ENCODE data around the gene MFRP. TPM values are rescaled to one million over a fixed set of nuclear protein-coding genes. Genes with fewer than 3 reads are reported as not detected.

MFRP gene
- total and polyA plus RNA-seq, 9 of the 15 experiments (the other 6 are each of a cell fraction or from before 2014, with no cell fraction given) = not detected

- TF ChIP-seq ZFP91 (CRISPR knock-in tag; IDR thresholded peaks at IDR 0.05) (no peak), KDM1A (IDR thresholded peaks at IDR 0.05) (no peak), PRPF4 (IDR thresholded peaks at IDR 0.05; ENCODE audit: insufficient read depth, low read depth, low read length, poor library complexity, severe bottlenecking) (no peak), HMBOX1 (IDR thresholded peaks at IDR 0.05) (no peak), ZNF695 (CRISPR knock-in tag; IDR thresholded peaks at IDR 0.05) (no peak), HMGN3 (IDR thresholded peaks at IDR 0.05; ENCODE audit: borderline replicate concordance, extremely low read depth, insufficient read length, low read depth, low read length) (peak; percentile 3), E4F1 (CRISPR knock-in tag; IDR thresholded peaks at IDR 0.05; ENCODE audit: borderline replicate concordance) (no peak), SAFB2 (IDR thresholded peaks at IDR 0.05; ENCODE audit: borderline replicate concordance, low read depth, low read length, severe bottlenecking) (no peak), BHLHE40 (IDR thresholded peaks at IDR 0.05; ENCODE audit: low read length) (no peak), HMGXB4 (CRISPR knock-in tag; IDR thresholded peaks at IDR 0.05) (no peak), FOXO4 (CRISPR knock-in tag; IDR thresholded peaks at IDR 0.05) (no peak), PTTG1 (tag; IDR thresholded peaks at IDR 0.05; ENCODE audit: low read depth) (no peak), ZBTB43 (CRISPR knock-in tag; IDR thresholded peaks at IDR 0.05) (no peak), POLR2G (IDR thresholded peaks at IDR 0.05; ENCODE audit: low read depth, low read length) (peak; percentile 49; the same call in 1 of the 2 replicates), HNRNPL (IDR thresholded peaks at IDR 0.05; ENCODE audit: low read depth, low read length) (0 out of 2 replicates have a peak, but pooled peaks have one; percentile 30)
Measured at GRCh38 chr11:119363081-119363850, 16.8 kb upstream of the MFRP start (continued).

All from K562 (cell line).